Activated B cell treated with CpG ODN at 0.5 μM for 24 hours (primary cell): ENCODE results near the gene POTEG. TPM values are rescaled to one million over a fixed set of nuclear protein-coding genes. Genes with fewer than 3 reads are reported as not detected.
"Not testable (repeated sequence)": the region's sequence is repeated elsewhere in the genome, so short reads cannot be mapped to it uniquely, and the experiment has no call there.

Experiments
- ATAC-seq: fragments of 200-7000 bp; cut with Tn5 transposase; one replicate; pipeline ENCODE4 v1.10.0; 2021; ENCODE audit warnings: low read depth, mild to moderate bottlenecking, moderate library complexity
- CTCF ChIA-PET: fragments of 350-600 bp; sonication (Branson Sonifier 250); formaldehyde crosslinking; loops from one replicate; lab custom pipeline; 2021; ENCODE audit warnings: antibody characterized with exemption; lab: Charles Lee
- POLR2A ChIA-PET: fragments of 350-600 bp; sonication (Branson Sonifier 250); formaldehyde crosslinking; loops from one replicate; lab custom pipeline; 2021; ENCODE audit warnings: antibody characterized with exemption; lab: Charles Lee
- DNase-seq: peaks from one replicate; pipeline ENCODE4 v3.0.0; 2022
- H3K27ac Mint-ChIP-seq: one replicate; pipeline ENCODE4 v1.8.0; 2020; ENCODE audit warnings: mixed read lengths
- H3K27me3 Mint-ChIP-seq: one replicate; pipeline ENCODE4 v1.8.0; 2021; ENCODE audit warnings: mixed read lengths
- H3K36me3 Mint-ChIP-seq: one replicate; pipeline ENCODE4 v1.8.0; 2021; ENCODE audit warnings: low read depth, mixed read lengths
- H3K4me1 Mint-ChIP-seq: one replicate; pipeline ENCODE4 v1.8.0; 2021; ENCODE audit warnings: mixed read lengths
- H3K4me3 Mint-ChIP-seq: one replicate; pipeline ENCODE4 v1.8.0; 2020; ENCODE audit warnings: mild to moderate bottlenecking, mixed read lengths
- H3K9me3 Mint-ChIP-seq: one replicate; pipeline ENCODE4 v1.8.0; 2020; ENCODE audit warnings: mixed read lengths
- intact Hi-C: fragments of 100-400 bp; cut with micrococcal nuclease; formaldehyde crosslinking; loops from one replicate; pipeline ENCODE4 v1.15.1; 2024
- total RNA-seq: library from RNA; stranded (reverse); gene quantifications from 2 replicates; pipeline ENCODE4 v1.2.3, GENCODE V29; 2022

POTEG gene
- not detected in 2 replicates for total RNA-seq

DNA sequence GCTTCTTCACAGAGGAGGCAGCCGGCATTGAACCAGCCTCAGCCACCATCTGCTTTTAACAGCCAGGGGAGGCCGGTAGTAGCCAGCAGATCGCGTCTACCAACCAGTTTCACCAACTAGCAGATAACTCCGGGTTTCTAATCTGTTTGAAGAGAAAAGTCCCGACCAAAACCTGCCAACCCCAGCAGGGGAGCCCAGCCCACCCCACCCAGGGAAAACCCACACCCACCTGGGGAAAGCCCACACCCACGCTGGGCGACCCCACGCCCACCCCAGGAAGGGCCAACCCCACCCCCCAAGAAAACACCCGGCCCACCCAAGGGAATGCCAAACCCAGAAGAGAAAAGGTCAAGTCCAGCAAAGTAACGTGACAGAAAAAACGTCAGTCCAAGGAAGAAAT lies at the start of gene POTEG:
TSS of gene POTEG (minus strand) at position 101 of the 400 bp plus-strand sequence. CDS start at position 49, 52 bp downstream.
- H3K27me3 Mint-ChIP-seq, ATAC-seq: not testable (repeated sequence)

DNA sequence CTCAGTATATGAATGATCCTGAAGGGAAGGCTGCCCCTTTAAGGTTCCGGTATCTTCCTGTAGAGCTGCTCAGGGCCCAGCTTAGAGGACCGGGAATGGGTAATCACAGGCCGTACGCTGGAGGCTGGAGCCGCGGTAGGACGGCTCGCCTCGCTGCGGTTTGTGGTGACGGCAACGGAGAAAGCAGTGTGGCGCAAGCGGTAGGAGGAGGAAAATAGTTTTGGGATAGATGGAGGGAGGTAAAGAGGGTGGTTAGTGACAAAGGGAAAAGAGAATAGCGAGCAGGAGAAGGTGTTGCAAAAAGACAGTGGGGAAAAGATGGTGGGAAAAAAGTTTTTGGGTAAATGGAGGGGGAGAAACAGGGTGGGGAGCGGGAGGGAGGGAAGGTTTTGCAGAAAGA lies 48.0 kb upstream of the POTEG start:
- ATAC-seq, H3K9me3 Mint-ChIP-seq, POLR2A ChIA-PET, DNase-seq, H3K4me1 Mint-ChIP-seq, H3K27me3 Mint-ChIP-seq, H3K27ac Mint-ChIP-seq, intact Hi-C loops, CTCF ChIA-PET, H3K36me3 Mint-ChIP-seq, H3K4me3 Mint-ChIP-seq: not testable (repeated sequence)

More for the DNA sequence above, at the start of gene POTEG:
- intact Hi-C loops, H3K4me3 Mint-ChIP-seq, CTCF ChIA-PET, DNase-seq, H3K36me3 Mint-ChIP-seq, H3K27ac Mint-ChIP-seq, H3K4me1 Mint-ChIP-seq, H3K9me3 Mint-ChIP-seq, POLR2A ChIA-PET: not testable (repeated sequence)

DNA sequence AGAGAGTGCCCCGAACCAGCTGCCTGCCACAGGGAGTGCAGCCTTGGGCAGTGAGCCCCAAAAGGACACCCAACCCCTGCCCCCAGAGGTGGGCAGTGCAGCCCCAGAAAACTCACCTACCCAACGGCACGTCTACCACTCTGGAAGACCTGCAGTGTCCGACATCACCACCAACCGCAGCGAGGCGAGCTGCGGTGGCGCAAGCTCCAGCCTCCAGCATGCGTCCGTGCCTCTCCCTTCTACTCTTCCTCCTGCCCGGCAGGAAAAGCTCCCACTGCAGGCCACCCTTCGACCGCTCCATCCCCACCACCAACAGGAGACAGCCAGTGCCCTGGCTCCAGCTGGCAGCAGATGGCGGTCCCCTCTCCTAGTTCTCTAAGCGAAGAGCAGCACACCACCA lies 47.3 kb upstream of the POTEG start:
- POLR2A ChIA-PET, intact Hi-C loops, H3K4me1 Mint-ChIP-seq, H3K9me3 Mint-ChIP-seq, DNase-seq, H3K27me3 Mint-ChIP-seq, CTCF ChIA-PET, H3K27ac Mint-ChIP-seq, ATAC-seq, H3K36me3 Mint-ChIP-seq, H3K4me3 Mint-ChIP-seq: not testable (repeated sequence)

DNA sequence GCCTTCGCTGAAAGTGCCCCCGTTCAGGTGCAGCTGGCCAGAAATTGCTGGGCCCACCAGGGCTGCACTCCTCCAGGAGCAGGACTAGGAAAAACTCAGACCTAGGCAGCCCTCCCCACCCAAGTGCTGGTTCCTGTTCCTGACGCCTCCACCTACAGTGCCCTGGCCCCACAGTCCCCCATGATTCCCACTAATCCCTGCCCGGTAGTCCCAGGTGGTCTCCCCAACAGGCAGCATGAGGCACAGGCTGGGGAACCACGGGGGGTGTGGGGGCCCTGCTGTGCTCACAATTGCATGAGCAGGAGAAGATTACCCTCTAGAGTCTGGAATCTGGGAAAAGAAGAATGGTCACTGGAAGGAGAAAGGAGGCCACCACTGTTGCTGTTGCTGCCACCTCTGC lies 46.4 kb upstream of the POTEG start:
- CTCF ChIA-PET, POLR2A ChIA-PET, H3K27ac Mint-ChIP-seq, H3K36me3 Mint-ChIP-seq, ATAC-seq, H3K9me3 Mint-ChIP-seq, H3K27me3 Mint-ChIP-seq, H3K4me1 Mint-ChIP-seq, DNase-seq, H3K4me3 Mint-ChIP-seq, intact Hi-C loops: not testable (repeated sequence)

DNA sequence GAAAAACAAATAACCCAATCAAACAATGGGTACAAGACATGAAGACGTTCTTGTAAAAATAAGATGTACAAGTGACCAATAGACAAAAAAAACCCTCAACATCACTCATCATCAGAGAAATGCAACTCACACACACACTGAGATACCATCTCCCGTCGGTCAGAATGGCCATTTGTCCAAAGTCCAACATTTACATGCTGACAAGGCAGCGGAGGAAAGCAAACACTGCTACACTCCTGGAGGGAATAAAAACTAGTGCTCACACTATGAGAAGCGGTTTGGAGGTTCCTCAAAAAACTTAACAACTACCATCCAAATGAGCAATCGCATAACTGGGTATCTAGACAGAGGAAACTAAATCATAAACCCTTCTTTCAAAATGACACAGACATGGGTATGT lies 11.6 kb upstream of the POTEG start:
- H3K9me3 Mint-ChIP-seq, POLR2A ChIA-PET, intact Hi-C loops, H3K4me3 Mint-ChIP-seq, H3K27me3 Mint-ChIP-seq, DNase-seq, CTCF ChIA-PET, H3K36me3 Mint-ChIP-seq, H3K27ac Mint-ChIP-seq, ATAC-seq, H3K4me1 Mint-ChIP-seq: not testable (repeated sequence)

GRCh38 chr14:19439826-19440225 lies 5.7 kb upstream of the POTEG start:
- H3K36me3 Mint-ChIP-seq, H3K9me3 Mint-ChIP-seq, H3K4me3 Mint-ChIP-seq, H3K4me1 Mint-ChIP-seq, H3K27ac Mint-ChIP-seq, DNase-seq, POLR2A ChIA-PET, CTCF ChIA-PET, H3K27me3 Mint-ChIP-seq, intact Hi-C loops: not testable (repeated sequence)
- peak; percentile 25 for ATAC-seq

DNA sequence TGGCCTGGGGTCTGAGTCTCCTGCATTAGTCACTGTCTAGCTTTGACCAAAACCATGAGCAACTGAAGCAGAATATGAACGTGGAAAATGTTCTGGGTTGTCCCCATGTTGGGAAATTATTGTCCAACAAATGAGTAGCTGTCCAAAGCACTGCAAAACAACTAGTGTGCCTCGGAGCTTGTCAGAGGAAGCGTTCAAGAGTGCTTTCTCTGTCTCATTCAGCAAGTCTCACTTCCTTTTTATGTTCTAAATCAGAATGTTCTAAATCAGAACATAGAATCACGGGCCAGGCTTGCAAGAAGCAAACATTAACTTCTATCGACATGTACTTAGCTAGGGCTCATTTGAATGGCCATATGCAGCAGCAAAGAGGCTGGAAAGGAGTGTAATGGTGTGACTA lies 5.1 kb upstream of the POTEG start:
- POLR2A ChIA-PET, H3K9me3 Mint-ChIP-seq, H3K27me3 Mint-ChIP-seq, CTCF ChIA-PET, H3K4me1 Mint-ChIP-seq, H3K36me3 Mint-ChIP-seq, intact Hi-C loops, H3K4me3 Mint-ChIP-seq, DNase-seq, H3K27ac Mint-ChIP-seq: not testable (repeated sequence)
- peak; percentile 28 for ATAC-seq

DNA sequence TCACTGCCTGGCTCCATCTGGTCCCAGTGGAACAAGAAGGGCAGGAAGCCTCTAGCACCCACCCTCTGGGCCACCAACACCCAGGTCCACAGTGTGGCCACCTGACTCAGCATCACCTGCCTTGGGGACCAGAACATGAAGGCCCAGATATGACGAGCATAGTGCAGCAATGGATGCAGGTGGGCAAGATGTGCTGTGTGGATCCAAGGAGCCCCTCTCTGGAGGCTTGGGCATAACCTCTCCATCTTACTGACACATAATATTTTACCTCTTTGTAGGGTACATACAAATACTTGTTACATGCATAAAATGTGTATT lies 2.9 kb upstream of the POTEG start:
- H3K9me3 Mint-ChIP-seq, H3K36me3 Mint-ChIP-seq, H3K4me1 Mint-ChIP-seq, ATAC-seq, H3K27me3 Mint-ChIP-seq, POLR2A ChIA-PET, DNase-seq, intact Hi-C loops, H3K27ac Mint-ChIP-seq, H3K4me3 Mint-ChIP-seq, CTCF ChIA-PET: not testable (repeated sequence)

GRCh38 chr14:19436311-19437125 lies 2.4 kb upstream of the POTEG start:
- H3K27ac Mint-ChIP-seq, H3K9me3 Mint-ChIP-seq, CTCF ChIA-PET, H3K4me1 Mint-ChIP-seq, POLR2A ChIA-PET, H3K36me3 Mint-ChIP-seq, H3K27me3 Mint-ChIP-seq, H3K4me3 Mint-ChIP-seq, intact Hi-C loops, DNase-seq, ATAC-seq: not testable (repeated sequence)

- intact Hi-C loops, H3K4me1 Mint-ChIP-seq, H3K4me3 Mint-ChIP-seq, ATAC-seq, H3K36me3 Mint-ChIP-seq, CTCF ChIA-PET, DNase-seq, H3K9me3 Mint-ChIP-seq, H3K27me3 Mint-ChIP-seq, POLR2A ChIA-PET, H3K27ac Mint-ChIP-seq: not testable (repeated sequence)
Observed at GRCh38 chr14:19435852-19436251, 1.7 kb upstream of the POTEG start.

DNA sequence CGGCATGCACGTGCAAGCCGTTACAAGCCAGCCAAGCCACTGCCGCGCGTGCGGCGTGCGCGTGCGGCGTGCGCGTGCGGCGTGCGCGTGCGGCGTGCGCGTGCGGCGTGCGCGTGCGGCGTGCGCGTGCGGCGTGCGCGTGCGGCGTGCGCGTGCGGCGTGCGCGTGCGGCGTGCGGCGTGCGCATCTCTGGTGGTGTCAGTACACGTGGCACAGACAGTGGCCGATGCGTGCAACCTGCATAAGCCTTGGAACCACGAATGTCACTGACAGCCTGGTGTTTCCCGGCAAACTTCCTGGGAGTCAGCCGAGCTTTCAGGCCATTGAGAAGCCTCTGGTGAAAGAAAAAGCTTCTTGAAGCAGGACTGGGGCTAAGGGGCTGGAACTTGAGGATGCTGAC lies 750 bp upstream of the POTEG start:
- DNase-seq, CTCF ChIA-PET, POLR2A ChIA-PET, ATAC-seq, H3K27ac Mint-ChIP-seq, H3K9me3 Mint-ChIP-seq, H3K36me3 Mint-ChIP-seq, H3K4me3 Mint-ChIP-seq, intact Hi-C loops, H3K27me3 Mint-ChIP-seq, H3K4me1 Mint-ChIP-seq: not testable (repeated sequence)

DNA sequence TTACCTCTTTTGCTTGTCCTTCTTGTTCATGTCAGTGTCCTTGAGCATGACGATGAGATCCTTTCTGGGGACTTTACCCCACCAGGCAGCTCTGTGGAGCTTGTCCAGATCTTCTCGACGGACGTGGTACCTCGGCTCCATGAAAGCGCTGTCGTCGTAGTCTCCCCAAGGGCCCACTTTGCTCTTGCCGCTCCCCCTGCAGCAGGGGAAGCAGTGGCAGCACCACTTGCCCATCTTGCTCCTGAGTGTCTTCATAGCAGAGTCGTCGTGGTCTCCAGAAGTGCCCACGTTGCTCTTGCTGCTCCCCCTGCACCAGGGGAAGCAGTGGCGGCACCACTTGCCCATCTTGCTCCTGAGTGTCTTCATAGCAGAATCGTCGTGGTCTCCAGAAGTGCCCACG lies 376 bp downstream of the POTEG start:
- CTCF ChIA-PET, H3K9me3 Mint-ChIP-seq, H3K27me3 Mint-ChIP-seq, POLR2A ChIA-PET, H3K27ac Mint-ChIP-seq, DNase-seq, ATAC-seq, H3K4me1 Mint-ChIP-seq, H3K4me3 Mint-ChIP-seq, intact Hi-C loops, H3K36me3 Mint-ChIP-seq: not testable (repeated sequence)
